B cell (primary cell): ENCODE measurements around the gene CXCL6. TPM values are rescaled to one million over a fixed set of nuclear protein-coding genes. Genes with fewer than 3 reads are reported as not detected.

ENCODE experiments used
- ATAC-seq: fragments of 200-7000 bp; cut with Tn5 transposase; one replicate; pipeline ENCODE4 v1.10.0; 2021; ENCODE audit warnings: low read depth, mild to moderate bottlenecking, moderate number of reproducible peaks, moderate library complexity
- CTCF ChIA-PET: fragments of 350-600 bp; sonication (Branson Sonifier 250); formaldehyde crosslinking; loops from one replicate; lab custom pipeline; 2021; ENCODE audit warnings: antibody characterized with exemption, inconsistent platforms; lab: Charles Lee
- POLR2A ChIA-PET: fragments of 350-600 bp; sonication (Branson Sonifier 250); formaldehyde crosslinking; loops from one replicate; lab custom pipeline; 2021; ENCODE audit warnings: antibody characterized with exemption; lab: Charles Lee
- DNase-seq: peaks from one replicate; pipeline ENCODE4 v3.0.0; 2013
- H2AFZ ChIP-seq: 2 replicates; pipeline ENCODE4 v1.6.1; 2012; ENCODE audit warnings: mild to moderate bottlenecking, low read depth, low read length; ENCODE audit not compliant: insufficient read depth, poor library complexity, severe bottlenecking
- H3K27ac ChIP-seq, 2 donors: 1 replicate in 1 of 2; 2 replicates in 1 of 2; pipeline ENCODE4 v1.5.1; 2012 to 2013; ENCODE audit warnings: low read length in 2 of 2, mild to moderate bottlenecking in 2 of 2, moderate library complexity in 1 of 2
- H3K27me3 ChIP-seq, 4 experiments: fragments of 200-600 bp in 1 of 4; sonication (generic) in 1 of 4; replicated peaks in 1 of 4; 1 replicate in 2 of 4; 2 replicates in 2 of 4; pipeline versions ENCODE4 v1.6.1 to v1.7.0; 2013 to 2016; ENCODE audit warnings: low read length in 3 of 4, mild to moderate bottlenecking in 2 of 4, mixed read lengths in 1 of 4, moderate library complexity in 1 of 4; ENCODE audit not compliant: insufficient read depth in 4 of 4, control insufficient read depth in 3 of 4; ENCODE audit errors: control extremely low read depth in 1 of 4
- H3K36me3 ChIP-seq, 2 experiments: replicated peaks in 1 of 2; 1 replicate in 1 of 2; 2 replicates in 1 of 2; pipeline versions ENCODE4 v1.6.1 to v1.7.1; 2013; ENCODE audit warnings: low read length in 1 of 2; ENCODE audit not compliant: insufficient read depth in 2 of 2, control insufficient read depth in 1 of 2; ENCODE audit errors: control extremely low read depth in 1 of 2, extremely low read depth in 1 of 2
- H3K4me1 ChIP-seq, 2 donors: fragments of 200-600 bp in 1 of 2; sonication (generic) in 1 of 2; 1 replicate in 1 of 2; 2 replicates in 1 of 2; pipeline versions ENCODE4 v1.5.1 to v1.6.1; 2013 to 2017; ENCODE audit warnings: low read length in 2 of 2; ENCODE audit not compliant: control insufficient read depth in 2 of 2, insufficient read depth in 2 of 2
- H3K4me2 ChIP-seq: replicated peaks from 2 replicates; pipeline ENCODE3; 2012; ENCODE audit warnings: mild to moderate bottlenecking, low read depth, low read length; ENCODE audit not compliant: poor library complexity, severe bottlenecking
- H3K4me3 ChIP-seq, 5 experiments: fragments of 200-600 bp in 1 of 5; sonication (generic) in 1 of 5; 1 replicate in 3 of 5; 2 replicates in 2 of 5; pipeline versions ENCODE4 v1.5.1 to v1.7.0; 2011 to 2016; ENCODE audit warnings: low read length in 4 of 5, mild to moderate bottlenecking in 4 of 5, low read depth in 2 of 5, control low read depth in 1 of 5, moderate library complexity in 1 of 5; ENCODE audit not compliant: insufficient read depth in 1 of 5; ENCODE audit errors: control extremely low read depth in 1 of 5, extremely low read depth in 1 of 5
- H3K79me2 ChIP-seq: fragments of 200-600 bp; sonication (generic); one replicate; pipeline ENCODE4 v1.6.0; 2016; ENCODE audit warnings: low read length; ENCODE audit not compliant: control insufficient read depth, insufficient read depth
- H3K9ac ChIP-seq: fragments of 200-600 bp; sonication (generic); 2 replicates; pipeline ENCODE4 v1.6.1; 2017; ENCODE audit warnings: mild to moderate bottlenecking, low read length, moderate library complexity
- H3K9me3 ChIP-seq, 3 donors: one replicate each; pipeline versions ENCODE4 v1.6.1 to v1.7.1; 2013; ENCODE audit warnings: low read length in 2 of 3; ENCODE audit not compliant: control insufficient read depth in 2 of 3, insufficient read depth in 1 of 3; ENCODE audit errors: control extremely low read depth in 1 of 3
- H4K20me1 ChIP-seq: 2 replicates; pipeline ENCODE4 v1.6.0; 2012; ENCODE audit warnings: mild to moderate bottlenecking, low read length; ENCODE audit not compliant: insufficient read depth, control insufficient read depth, poor library complexity, severe bottlenecking
- H3K27ac Mint-ChIP-seq: one replicate; pipeline ENCODE4 v1.8.0; 2021; ENCODE audit warnings: mixed read lengths
- H3K27me3 Mint-ChIP-seq: one replicate; pipeline ENCODE4 v1.8.0; 2021; ENCODE audit warnings: mixed read lengths
- H3K4me1 Mint-ChIP-seq: one replicate; pipeline ENCODE4 v1.8.0; 2021; ENCODE audit warnings: mixed read lengths
- H3K4me3 Mint-ChIP-seq: one replicate; pipeline ENCODE4 v1.8.0; 2021; ENCODE audit warnings: mixed read lengths
- H3K9me3 Mint-ChIP-seq: one replicate; pipeline ENCODE4 v1.8.0; 2022; ENCODE audit warnings: mixed read lengths; ENCODE audit not compliant: insufficient read depth
- CTCF ChIP-seq: fragments of 200-600 bp; IDR thresholded peaks from one replicate; pipeline ENCODE4 v1.8.0; 2022; ENCODE audit warnings: antibody characterized with exemption, mild to moderate bottlenecking
- EZH2 ChIP-seq: IDR thresholded peaks from 2 replicates; pipeline ENCODE4 v1.6.1; 2012; ENCODE audit warnings: borderline replicate concordance, low read depth, mild to moderate bottlenecking, moderate library complexity, low read length; ENCODE audit not compliant: insufficient read depth, poor library complexity, severe bottlenecking
- intact Hi-C: fragments of 100-400 bp; cut with micrococcal nuclease; formaldehyde crosslinking; loops from one replicate; pipeline ENCODE4 v1.10.0; 2022
- polyA plus RNA-seq: library from polyadenylated mRNA; depleted of rRNA; stranded (reverse); fragments of >200 nt; gene quantifications from 2 replicates; pipeline ENCODE4 v1.2.3, GENCODE V29; 2012
- total RNA-seq, 2 donors: library from RNA; stranded (reverse); fragments of 120-200 nt in 1 of 2; gene quantifications; 1 replicate in 1 of 2; 2 replicates in 1 of 2; pipeline versions ENCODE4 v1.2.3 to v1.2.4, GENCODE V29; 2013 to 2022

The CXCL6 gene
- total and polyA plus RNA-seq, 2 donors (not counting 1 experiment from before 2014, with no cell fraction given): not detected

DNA sequence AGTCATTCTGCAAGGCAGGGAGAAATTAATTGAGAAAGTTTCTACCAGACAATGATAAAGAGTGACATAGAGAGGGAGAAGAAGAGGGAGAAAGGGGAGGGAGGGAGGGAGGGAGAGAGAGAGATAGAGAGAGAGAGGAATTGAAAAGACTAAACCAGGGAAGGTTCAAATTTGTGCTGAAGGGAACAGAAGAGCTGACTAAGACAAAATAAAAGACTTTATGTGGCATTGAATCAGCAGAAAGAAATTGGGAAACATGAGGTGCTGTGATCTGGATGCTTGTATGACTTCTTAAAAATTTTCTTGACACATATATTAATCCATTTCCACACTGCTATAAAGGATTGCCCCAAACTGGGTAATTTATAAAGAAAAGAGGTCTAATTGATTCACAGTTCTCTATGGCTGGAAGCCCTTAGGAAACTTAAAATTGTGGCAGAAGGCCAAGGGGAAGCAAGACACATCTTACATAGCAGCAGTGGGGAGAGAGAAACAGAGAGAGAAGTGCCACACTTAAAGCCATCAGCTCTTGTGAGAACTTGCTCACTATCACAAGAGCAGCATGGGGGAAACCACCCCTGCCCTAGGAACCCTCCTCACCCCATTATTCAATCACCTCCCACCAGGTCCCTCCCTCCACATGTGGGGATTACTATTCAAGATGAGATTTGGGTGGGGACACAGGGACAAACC is 13.5 kb upstream of the CXCL6 start:
- H3K27ac Mint-ChIP-seq: no peak overlapping the region
- no peak overlapping the region for H3K4me3 Mint-ChIP-seq
- Histone ChIP-seq H3K36me3 (no peaks in the 10 kb centered on the region), H3K4me2 (no peak overlapping the region), H3K4me1 (no peaks in the 10 kb centered on the region), H2AFZ (no peak overlapping the region), H3K9me3 (no peaks in the 10 kb centered on the region), H3K79me2 (no peaks in the 10 kb centered on the region), H3K27me3 (no peaks in the 10 kb centered on the region), H3K4me3 (no peak overlapping the region), H3K9ac (no peak overlapping the region), H4K20me1 (no peaks in the 10 kb centered on the region), H3K27ac (no peak overlapping the region)
- DNase-seq (no peak), ATAC-seq (no peak)
- no peaks in the 10 kb centered on the region for H3K27me3 Mint-ChIP-seq
- H3K9me3 Mint-ChIP-seq: peaks cover 2% of the 10 kb centered on the region
- intact Hi-C loops: no loop called here
- POLR2A ChIA-PET: no interaction called here
- no peaks in the 10 kb centered on the region for H3K4me1 Mint-ChIP-seq
- CTCF ChIA-PET: no interaction called here
- TF ChIP-seq EZH2 (no peak), CTCF (no peak)

- Histone ChIP-seq H4K20me1 (no peaks in the 10 kb centered on the region), H3K4me1 (no peaks in the 10 kb centered on the region), H3K4me3 (no peak overlapping the region), H3K27me3 (no peaks in the 10 kb centered on the region), H3K27ac (no peak overlapping the region), H3K9me3 (no peaks in the 10 kb centered on the region), H3K79me2 (no peaks in the 10 kb centered on the region), H3K4me2 (no peak overlapping the region), H2AFZ (no peak overlapping the region), H3K9ac (no peak overlapping the region), H3K36me3 (no peaks in the 10 kb centered on the region)
- Mint-ChIP-seq H3K4me1 (no peaks in the 10 kb centered on the region), H3K9me3 (peaks cover 2% of the 10 kb centered on the region), H3K4me3 (no peak overlapping the region), H3K27ac (no peak overlapping the region), H3K27me3 (peaks cover under 1% of the 10 kb centered on the region)
- ChIA-PET POLR2A (no interaction called here), CTCF (no interaction called here)
- ATAC-seq (no peak), DNase-seq (no peak)
- TF ChIP-seq EZH2: no peak
- no peak for TF ChIP-seq CTCF
- intact Hi-C loops: no loop called here
These were observed 12.7 kb upstream of the CXCL6 start for GRCh38 chr4:73823760-73824159.
